HG02870 (cell line): ENCODE data around the gene GRXCR2.
"Not testable (repeated sequence)": the region's sequence is repeated elsewhere in the genome, so short reads cannot be mapped to it uniquely, and the experiment has no call there.

Experiments used
- ATAC-seq: cut with Tn5 transposase; IDR thresholded peaks from one replicate; pipeline ENCODE4 v1.9.1; 2021; ENCODE audit warnings: mild to moderate bottlenecking, moderate library complexity; ENCODE audit not compliant: unreplicated experiment

Gene GRXCR2

DNA sequence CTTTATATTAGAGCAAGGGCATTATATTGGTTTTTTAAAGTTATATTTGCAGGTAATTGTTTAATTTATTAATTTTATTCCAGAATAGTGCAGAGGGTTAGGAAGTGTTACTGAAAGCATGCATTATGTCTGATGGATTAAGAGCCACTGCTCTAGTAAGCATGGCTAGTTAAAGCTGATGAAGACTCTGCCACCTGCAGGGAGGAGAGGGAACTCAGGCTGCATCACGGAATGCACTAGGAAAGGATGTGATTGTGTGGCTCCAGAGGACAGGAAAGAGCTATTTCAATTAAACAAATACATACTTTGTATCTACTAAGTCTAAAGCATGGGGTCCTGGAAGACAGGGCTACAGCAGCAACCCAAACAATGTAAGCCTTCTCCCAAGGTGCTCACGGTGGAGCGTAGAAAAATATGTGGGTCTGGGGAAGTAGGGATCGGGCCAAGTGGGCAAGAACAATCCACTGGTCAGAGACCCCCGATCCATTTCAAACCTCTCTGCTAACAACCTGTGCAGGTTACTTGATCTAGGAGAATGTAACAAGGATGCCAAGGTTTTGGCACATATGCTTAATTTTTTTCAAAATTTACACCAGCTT lies 15.3 kb upstream of the GRXCR2 start:
- no peak for ATAC-seq

DNA sequence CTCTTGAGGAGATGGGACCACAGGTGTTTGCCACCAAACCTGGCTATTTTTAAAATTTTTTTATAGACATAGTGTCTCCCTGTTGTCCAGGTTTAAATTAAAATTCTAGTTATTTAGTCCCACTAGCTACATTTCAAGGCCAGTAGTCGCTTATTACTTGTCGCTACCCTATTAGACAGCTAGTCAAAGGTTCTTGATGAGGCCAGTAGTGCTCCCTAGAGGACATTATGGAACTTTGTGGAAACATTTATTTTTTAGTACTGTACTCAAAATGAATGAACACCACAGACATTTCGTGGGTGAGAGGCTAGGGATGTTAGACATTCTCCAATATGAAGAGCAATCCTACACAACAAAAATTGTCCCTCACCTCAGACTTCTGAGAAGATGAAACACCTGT lies 14.4 kb upstream of the GRXCR2 start:
- ATAC-seq: no peak

GRCh38 chr5:145874765-145875164 lies 2.0 kb upstream of the GRXCR2 start:
- ATAC-seq: no peak

DNA sequence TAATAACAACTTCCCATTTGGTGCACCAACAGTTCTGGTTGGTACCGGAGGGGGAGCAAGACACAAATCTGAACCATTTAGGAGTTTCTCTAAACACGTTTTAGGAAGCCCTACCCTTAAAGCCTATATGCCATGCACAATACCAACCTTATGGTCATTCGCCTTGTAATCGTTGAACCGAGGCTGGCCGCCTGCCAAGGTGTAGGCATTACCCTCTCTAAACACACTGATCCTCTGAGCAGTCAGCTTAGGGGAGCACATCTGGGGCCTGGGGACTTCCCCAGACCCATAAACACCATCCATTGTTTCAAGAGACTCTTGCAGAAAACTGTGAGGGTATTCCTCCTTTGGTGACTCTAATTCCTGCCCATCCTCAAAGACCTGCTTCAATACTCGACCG lies 328 bp downstream of the GRXCR2 start:
- ATAC-seq: no peak

DNA sequence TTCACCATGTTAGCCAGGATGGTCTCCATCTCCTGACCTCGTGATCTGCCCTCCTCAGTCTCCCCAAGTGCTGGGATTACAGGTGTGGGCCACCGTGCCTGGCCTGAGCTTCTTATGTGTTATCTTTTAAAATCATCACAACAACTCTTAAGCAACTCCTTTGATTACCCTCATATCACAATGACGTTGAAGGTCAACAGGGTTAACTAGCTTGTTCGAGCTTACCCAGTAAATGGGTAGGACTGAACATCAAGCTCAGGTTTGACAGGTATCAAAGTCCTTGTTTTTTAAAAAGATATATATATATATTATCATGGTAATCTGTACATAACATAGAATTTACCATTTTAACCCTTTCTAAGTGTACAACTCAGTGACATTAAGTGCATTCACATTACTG lies 3.1 kb downstream of the GRXCR2 start:
- no peak for ATAC-seq

DNA sequence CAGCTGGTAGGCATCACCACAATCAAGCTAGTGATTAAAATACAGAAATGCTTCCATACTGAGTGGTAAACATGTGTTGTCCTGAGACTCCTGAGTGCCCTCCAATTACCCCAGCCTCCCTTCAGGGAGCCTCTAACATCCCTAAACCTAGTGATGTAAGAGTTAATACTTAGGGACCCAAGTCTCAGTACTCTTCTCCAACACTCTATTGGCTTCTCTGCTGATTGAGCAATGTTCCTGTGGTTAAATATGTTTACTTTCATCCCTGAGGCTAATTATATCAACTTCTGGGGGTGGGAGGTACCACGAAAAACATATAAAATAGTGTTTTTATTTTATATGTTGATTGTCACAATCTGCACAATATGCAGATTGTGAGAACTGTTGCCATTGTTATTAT lies 5.0 kb downstream of the GRXCR2 start:
- ATAC-seq: no peak

GRCh38 chr5:145864432-145864831 lies 8.4 kb downstream of the GRXCR2 start:
- not testable (repeated sequence) for ATAC-seq

DNA sequence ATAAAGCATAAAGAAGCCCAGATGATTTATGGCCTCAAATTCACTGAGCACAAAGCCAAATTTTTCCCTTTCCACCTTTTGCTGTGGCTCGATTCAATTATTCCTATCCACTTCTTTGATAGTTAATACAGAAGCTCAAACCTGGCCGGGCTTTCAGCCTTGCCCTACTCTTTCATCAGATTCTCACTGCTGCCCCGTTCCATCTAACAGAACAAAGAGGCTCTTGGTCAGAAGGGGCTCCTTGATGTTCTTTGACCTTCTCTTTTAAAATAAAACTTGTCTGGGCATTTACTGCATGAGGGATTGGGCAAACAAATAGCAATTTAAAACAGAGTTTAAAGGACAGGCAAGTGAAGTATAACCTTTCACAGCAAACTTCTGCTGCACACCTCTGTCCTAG lies 9.8 kb downstream of the GRXCR2 start:
- ATAC-seq: no peak

GRCh38 chr5:145859897-145860296 lies 12.9 kb downstream of the GRXCR2 start:
- no peak for ATAC-seq

DNA sequence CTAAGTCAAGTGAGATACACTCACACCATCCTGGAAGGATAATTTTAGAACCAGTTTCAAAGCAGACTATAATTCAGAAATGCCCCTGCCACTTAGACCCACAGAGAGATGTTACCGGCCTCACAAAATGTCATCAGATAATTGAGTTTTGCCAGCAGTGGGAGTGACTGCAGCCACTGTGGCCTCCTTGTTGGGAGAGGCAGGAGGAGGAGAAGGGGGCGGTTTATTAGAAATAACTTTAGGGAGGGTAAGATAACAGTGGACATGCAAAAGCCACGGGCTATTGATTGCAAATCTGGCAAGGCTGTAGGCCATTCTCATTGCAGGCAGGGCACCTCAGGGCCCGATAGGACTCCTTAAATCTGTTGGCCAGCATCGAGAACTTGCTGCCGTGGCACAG lies 13.4 kb downstream of the GRXCR2 start:
- no peak for ATAC-seq

DNA sequence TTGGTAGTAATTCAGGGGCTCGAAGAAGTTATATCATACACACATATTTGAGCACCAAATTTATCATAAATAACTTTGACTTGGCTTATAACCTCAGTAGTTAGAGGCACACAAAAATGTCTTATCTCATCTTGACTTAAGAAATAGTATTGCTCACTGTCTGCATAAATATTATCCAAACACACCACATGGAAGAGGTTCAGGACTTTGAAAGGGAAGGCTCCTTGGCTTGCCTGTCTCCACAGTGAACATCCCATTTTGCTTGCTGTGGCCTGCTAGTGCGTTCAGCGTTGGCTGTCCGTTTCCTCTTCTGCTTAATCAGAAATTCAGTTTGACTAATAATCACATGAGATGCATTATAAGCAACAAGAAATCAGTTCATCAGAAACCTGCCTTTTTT lies 13.9 kb downstream of the GRXCR2 start:
- ATAC-seq: no peak

GRCh38 chr5:145856285-145856818 lies 16.5 kb downstream of the GRXCR2 start:
- no peak for ATAC-seq

- ATAC-seq: no peak
Measured at GRCh38 chr5:145855763-145856267, 17.0 kb downstream of the GRXCR2 start.

DNA sequence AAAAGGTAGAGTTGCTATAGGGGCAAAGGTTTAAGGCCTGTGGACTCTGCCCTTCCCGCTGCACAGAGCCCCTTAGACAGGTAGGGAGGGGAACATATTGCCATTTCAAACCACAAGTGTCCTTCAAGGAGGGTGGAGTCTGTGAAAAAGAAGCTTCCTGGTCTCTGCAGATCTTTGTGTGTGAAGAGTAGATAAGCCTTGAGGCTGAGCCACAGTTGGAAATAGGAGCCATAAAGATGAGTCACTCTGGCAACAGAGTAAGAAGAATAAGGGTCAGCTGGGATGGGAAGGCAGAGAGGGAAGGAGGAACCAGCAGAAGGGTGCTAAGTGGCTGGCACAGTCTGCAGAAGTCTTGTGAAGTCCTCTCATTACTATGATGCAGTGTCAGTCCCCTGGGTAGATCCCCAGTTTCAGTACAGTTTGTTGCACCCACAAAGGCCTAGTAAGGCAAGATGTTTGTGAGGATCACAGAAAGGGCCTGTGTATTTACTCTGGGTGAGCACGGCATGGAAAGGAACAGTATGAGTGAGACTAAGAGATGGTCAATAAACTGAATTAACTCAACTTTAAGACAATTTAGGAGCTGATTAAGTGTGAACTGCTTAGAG lies 18.1 kb downstream of the GRXCR2 start:
- ATAC-seq: no peak

GRCh38 chr5:145853781-145854376 lies 18.9 kb downstream of the GRXCR2 start:
- no peak for ATAC-seq

- no peak for ATAC-seq
Measured at GRCh38 chr5:145852990-145853389, 19.8 kb downstream of the GRXCR2 start.

DNA sequence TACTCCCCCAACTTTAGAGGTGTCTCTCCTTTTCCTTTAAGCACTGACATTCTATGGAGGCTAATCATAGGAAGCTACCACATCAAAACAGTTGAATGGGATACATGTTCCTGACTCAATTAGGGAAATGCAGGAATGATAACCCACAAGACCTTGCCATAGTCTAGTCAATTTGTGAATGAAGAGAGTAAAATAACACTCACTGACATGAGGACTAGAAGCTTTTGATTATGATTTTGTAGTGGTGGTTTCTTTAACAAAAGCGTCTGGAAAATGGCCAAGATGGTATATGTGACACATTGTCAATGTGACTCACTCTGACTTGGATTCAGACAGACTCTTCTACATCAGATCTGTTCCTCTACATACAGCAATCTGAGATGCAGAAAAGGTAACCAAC lies 24.0 kb downstream of the GRXCR2 start:
- no peak for ATAC-seq

DNA sequence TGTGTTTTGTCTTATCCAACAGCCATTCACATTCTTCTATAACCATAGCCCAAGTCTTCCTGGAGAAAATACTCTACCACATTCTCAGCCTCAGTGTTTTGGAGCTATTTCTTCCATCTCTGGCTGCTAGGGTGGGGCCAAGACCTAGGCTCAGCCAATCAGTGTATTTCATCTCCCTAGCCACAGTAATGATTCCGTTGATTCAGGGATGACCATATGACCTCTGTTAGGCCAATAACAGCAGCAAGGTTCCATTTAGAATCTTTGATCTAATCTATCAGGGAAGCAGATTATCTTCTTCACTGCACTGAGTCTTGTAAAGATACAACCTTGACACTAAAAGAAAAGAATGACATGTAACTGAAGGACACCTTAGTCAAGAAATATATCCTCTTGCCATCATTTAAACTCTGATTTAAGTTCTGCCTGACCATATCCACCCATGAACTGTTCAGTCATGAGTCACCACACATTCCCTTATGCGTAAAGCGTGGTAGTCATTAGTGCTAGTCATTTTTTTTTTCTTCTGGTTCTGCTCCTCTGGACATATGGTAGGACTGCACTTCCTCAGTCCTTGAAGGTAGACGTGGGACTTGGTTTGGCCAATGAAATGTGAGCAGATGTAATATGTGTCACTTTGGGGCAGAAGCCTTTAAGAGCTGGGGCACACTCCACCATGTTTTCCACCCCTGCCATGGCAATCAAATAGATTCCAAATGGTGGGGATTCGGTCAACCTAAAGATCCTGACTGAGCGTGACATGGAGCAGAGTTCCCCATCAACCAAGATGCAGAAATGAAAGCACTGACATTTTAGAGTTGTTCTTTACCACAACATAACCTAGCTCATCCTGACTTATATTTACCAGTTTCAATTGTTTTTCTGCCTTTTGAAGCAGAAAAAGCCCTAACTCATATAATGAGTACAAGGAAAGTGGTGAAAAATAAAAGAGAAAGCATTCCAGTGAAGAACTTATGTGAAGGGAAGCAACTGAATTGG lies 25.0 kb downstream of the GRXCR2 start:
- no peak for ATAC-seq

- no peak for ATAC-seq
Measured at GRCh38 chr5:145846081-145846480, 26.7 kb downstream of the GRXCR2 start.

DNA sequence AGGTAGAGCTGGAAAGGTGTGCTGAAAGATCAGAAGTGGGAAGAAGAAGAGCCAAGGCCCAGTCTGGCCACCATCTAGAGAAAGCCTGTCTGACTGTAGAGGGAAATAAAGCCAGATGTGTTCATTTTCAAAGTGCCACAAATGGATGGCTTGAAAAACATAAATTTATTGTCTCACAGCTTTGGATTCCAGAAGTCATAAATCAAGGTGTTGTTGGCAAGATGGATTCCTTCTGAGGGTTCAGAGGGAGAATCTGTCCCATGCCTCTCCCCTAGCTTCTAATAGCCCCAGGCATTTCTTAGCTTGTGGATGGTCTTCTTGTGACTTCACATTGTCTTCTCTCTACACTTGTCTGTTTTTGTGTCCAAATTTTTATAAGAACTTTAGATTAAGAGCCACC lies 31.5 kb downstream of the GRXCR2 start:
- no peak for ATAC-seq
